GM12864 (cell line): ENCODE measurements around the gene DIS3L2.

Experiments
- DNase-seq: peaks from one replicate; pipeline ENCODE4 v3.0.0-alpha.2; 2011; ENCODE audit warnings: low read depth
- H3K4me3 ChIP-seq: 2 replicates; pipeline ENCODE4 v1.5.1; 2011; ENCODE audit warnings: mild to moderate bottlenecking, low read depth, low read length, control low read depth
- CTCF ChIP-seq: IDR thresholded peaks from 2 replicates; pipeline ENCODE4 v1.5.1; 2011; ENCODE audit warnings: low read depth, mild to moderate bottlenecking, moderate library complexity, low read length, control low read depth, inconsistent platforms; ENCODE audit errors: missing control alignments

DIS3L2 gene

GRCh38 chr2:232210306-232210705 is 248.8 kb downstream of the DIS3L2 start:
- DNase-seq = no peak
- no peak for TF ChIP-seq CTCF
- H3K4me3 ChIP-seq = no peak overlapping the region

GRCh38 chr2:232211743-232212686 is 250.5 kb downstream of the DIS3L2 start:
- DNase-seq = no peak
- no peak for TF ChIP-seq CTCF
- H3K4me3 ChIP-seq = no peak overlapping the region

GRCh38 chr2:232213176-232213575 is 251.7 kb downstream of the DIS3L2 start:
- TF ChIP-seq CTCF = no peak
- DNase-seq = no peak
- H3K4me3 ChIP-seq = no peak overlapping the region

- DNase-seq = no peak
- TF ChIP-seq CTCF = no peak
- no peak overlapping the region for H3K4me3 ChIP-seq
Measured at GRCh38 chr2:232214053-232214452, 252.5 kb downstream of the DIS3L2 start.

GRCh38 chr2:232216028-232216427 is 254.5 kb downstream of the DIS3L2 start:
- H3K4me3 ChIP-seq = no peak overlapping the region
- TF ChIP-seq CTCF = no peak

GRCh38 chr2:232218778-232219495 is 257.4 kb downstream of the DIS3L2 start:
- no peak for DNase-seq
- TF ChIP-seq CTCF = no peak
- H3K4me3 ChIP-seq = no peak overlapping the region

More at GRCh38 chr2:232216028-232216427, 254.5 kb downstream of the DIS3L2 start:
- DNase-seq = no peak

GRCh38 chr2:232219496-232219870 is 258.0 kb downstream of the DIS3L2 start:
- no peak overlapping the region for H3K4me3 ChIP-seq
- no peak for DNase-seq
- TF ChIP-seq CTCF = no peak
